Prostate gland (tissue), 2 donors: Measurements from ENCODE around the gene SPTB. TPM values are rescaled to one million over a fixed set of nuclear protein-coding genes. Genes with fewer than 3 reads are reported as not detected.

Experiments
- DNase-seq: peaks from one replicate; pipeline ENCODE4 v3.0.0-alpha.2; 2019; ENCODE audit warnings: low spot score
- H3K27ac ChIP-seq, 2 donors: fragments of 200-600 bp; sonication (generic); 2 replicates each; pipeline ENCODE4 v1.5.1; 2017 to 2019
- H3K27me3 ChIP-seq: fragments of 200-600 bp; sonication (generic); replicated peaks from 2 replicates; pipeline ENCODE4 v1.5.1; 2019; ENCODE audit not compliant: insufficient read depth
- H3K36me3 ChIP-seq, 2 donors: fragments of 200-600 bp; sonication (generic); 1 replicate in 1 of 2; 2 replicates in 1 of 2; pipeline versions ENCODE4 v1.5.1 to v1.8.1; 2017 to 2019
- H3K4me1 ChIP-seq: fragments of 200-600 bp; sonication (generic); replicated peaks from 2 replicates; pipeline ENCODE4 v1.5.1; 2019
- H3K4me3 ChIP-seq, 2 donors: fragments of 200-600 bp; sonication (generic); 2 replicates each; pipeline ENCODE4 v1.5.1; 2017 to 2019
- H3K9me3 ChIP-seq: fragments of 200-600 bp; sonication (generic); 2 replicates; pipeline ENCODE4 v1.5.1; 2017
- CTCF ChIP-seq, 4 experiments: fragments of 200-600 bp in 2 of 4; fragments of 450-650 bp in 2 of 4; sonication (generic) in 2 of 4; IDR thresholded peaks; 1 replicate in 3 of 4; 2 replicates in 1 of 4; pipeline ENCODE4 v1.5.1; 2016 to 2019; ENCODE audit warnings: antibody characterized with exemption in 4 of 4, mild to moderate bottlenecking in 2 of 4, moderate library complexity in 2 of 4
- POLR2A ChIP-seq: fragments of 450-650 bp; IDR thresholded peaks from one replicate; pipeline ENCODE4 v1.6.1; 2016; ENCODE audit warnings: antibody characterized with exemption, mild to moderate bottlenecking
- POLR2AphosphoS5 ChIP-seq: sonication (generic); formaldehyde crosslinking; IDR thresholded peaks from one replicate; pipeline ENCODE4 v1.6.1; 2017; ENCODE audit warnings: antibody characterized with exemption
- WGBS: methylation state at CpG from one replicate; pipeline ENCODE4 v1.1.5; 2018; 5-methylcytosine and 5-hydroxymethylcytosine counted together
- intact Hi-C: fragments of 100-400 bp; cut with DNase I; formaldehyde crosslinking; loops from one replicate; pipeline ENCODE4 v1.14.2; 2022
- total RNA-seq, 2 donors: library from RNA; depleted of rRNA; stranded (reverse); fragments of >200 nt; gene quantifications; one replicate each; pipeline ENCODE4 v1.1.0, GENCODE V29; 2016

Gene SPTB
- total RNA-seq, 2 donors from 2014 or later: 2.7 to 3.7 TPM

GRCh38 chr14:64773577-64773976, 106.1 kb downstream of the SPTB start:
- H3K4me1 ChIP-seq: no peaks in the 10 kb centered on the region
- H3K36me3 ChIP-seq: no peaks in the 10 kb centered on the region
- no peak overlapping the region for H3K4me3 ChIP-seq
- H3K27me3 ChIP-seq: no peaks in the 10 kb centered on the region
- intact Hi-C loops: no loop called here
- WGBS: 92% methylated on average over 3 of the region's 3 CpGs
- no peaks in the 10 kb centered on the region for H3K9me3 ChIP-seq
- H3K27ac ChIP-seq: no peak overlapping the region
- TF ChIP-seq POLR2A: no peak
- TF ChIP-seq POLR2AphosphoS5: no peak
- TF ChIP-seq CTCF (IDR thresholded peaks at IDR 0.05): no peak
- DNase-seq: no peak

- TF ChIP-seq POLR2A: no peak
- no peak for TF ChIP-seq CTCF (IDR thresholded peaks at IDR 0.05)
- TF ChIP-seq POLR2AphosphoS5: no peak
- Histone ChIP-seq H3K27me3 (no peaks in the 10 kb centered on the region), H3K27ac (no peak overlapping the region), H3K36me3 (no peaks in the 10 kb centered on the region), H3K9me3 (no peaks in the 10 kb centered on the region), H3K4me1 (no peaks in the 10 kb centered on the region), H3K4me3 (no peak overlapping the region)
- intact Hi-C loops: no loop called here
- DNase-seq: no peak
- WGBS: 95% methylated on average over 18 of the region's 18 CpGs
These were observed 106.7 kb downstream of the SPTB start for GRCh38 chr14:64773046-64773445.

GRCh38 chr14:64772397-64772950, 107.2 kb downstream of the SPTB start:
- Histone ChIP-seq H3K4me3 (no peak overlapping the region), H3K4me1 (no peaks in the 10 kb centered on the region), H3K27ac (no peak overlapping the region), H3K36me3 (no peaks in the 10 kb centered on the region), H3K27me3 (no peaks in the 10 kb centered on the region), H3K9me3 (no peaks in the 10 kb centered on the region)
- TF ChIP-seq POLR2A (no peak), POLR2AphosphoS5 (no peak), CTCF (IDR thresholded peaks at IDR 0.05) (no peak)
- DNase-seq: no peak
- 94% methylated on average over 27 of the region's 36 CpGs for WGBS
- intact Hi-C loops: no loop called here

GRCh38 chr14:64771161-64771560, 108.5 kb downstream of the SPTB start:
- Histone ChIP-seq H3K27ac (no peak overlapping the region), H3K9me3 (no peaks in the 10 kb centered on the region), H3K36me3 (no peaks in the 10 kb centered on the region), H3K4me3 (no peak overlapping the region), H3K4me1 (no peaks in the 10 kb centered on the region), H3K27me3 (no peaks in the 10 kb centered on the region)
- DNase-seq: no peak
- intact Hi-C loops: no loop called here
- TF ChIP-seq POLR2AphosphoS5: no peak
- no peak for TF ChIP-seq CTCF (IDR thresholded peaks at IDR 0.05)
- WGBS: 82% methylated on average over 2 of the region's 2 CpGs

- Histone ChIP-seq H3K9me3 (no peaks in the 10 kb centered on the region), H3K4me1 (no peaks in the 10 kb centered on the region), H3K4me3 (no peak overlapping the region), H3K36me3 (no peaks in the 10 kb centered on the region), H3K27me3 (no peaks in the 10 kb centered on the region), H3K27ac (no peak overlapping the region)
- 94% methylated on average over 17 of the region's 18 CpGs for WGBS
- intact Hi-C loops: no loop called here
- TF ChIP-seq POLR2A (no peak), POLR2AphosphoS5 (no peak), CTCF (IDR thresholded peaks at IDR 0.05) (no peak)
- no peak for DNase-seq
These were observed 109.0 kb downstream of the SPTB start for GRCh38 chr14:64770751-64771150.
